Measurements from ENCODE around the gene DNAAF1.
"Not testable (repeated sequence)": the region's sequence is repeated elsewhere in the genome, so short reads cannot be mapped to it uniquely, and the experiment has no call there.

Gene DNAAF1

GRCh38 chr16:84214451-84215066 lies 69.5 kb downstream of the DNAAF1 start:
- no peak for DNase-seq

GRCh38 chr16:84215531-84215930 lies 70.4 kb downstream of the DNAAF1 start:
- DNase-seq: no peak

- DNase-seq: not testable (repeated sequence)
Measured at GRCh38 chr16:84216144-84216543, 71.0 kb downstream of the DNAAF1 start.

GRCh38 chr16:84218176-84218823 lies 73.2 kb downstream of the DNAAF1 start:
- DNase-seq: no peak

GRCh38 chr16:84218956-84219355 lies 73.8 kb downstream of the DNAAF1 start:
- no peak for DNase-seq

GRCh38 chr16:84220851-84221250 lies 75.7 kb downstream of the DNAAF1 start:
- peak; percentile 21 for DNase-seq

GRCh38 chr16:84223456-84223855 lies 78.3 kb downstream of the DNAAF1 start:
- peak; percentile 31 for DNase-seq

- no peak for DNase-seq
Measured at GRCh38 chr16:84224554-84224953, 79.4 kb downstream of the DNAAF1 start.

GRCh38 chr16:84225126-84225525 lies 80.0 kb downstream of the DNAAF1 start:
- DNase-seq: no peak

GRCh38 chr16:84225571-84225970 lies 80.5 kb downstream of the DNAAF1 start:
- DNase-seq: no peak

- peak; percentile 55 for DNase-seq
Measured at GRCh38 chr16:84226026-84226425, 80.9 kb downstream of the DNAAF1 start.
